IMR-90 (cell line): ENCODE data around the gene RBMY1D. TPM values are rescaled to one million over a fixed set of nuclear protein-coding genes. Genes with fewer than 3 reads are reported as not detected.

ENCODE experiments used
- ATAC-seq: fragments of 200-7000 bp; cut with Tn5 transposase; 2 replicates; pipeline ENCODE4 v1.9.1; 2020; ENCODE audit warnings: low read depth, mild to moderate bottlenecking, moderate library complexity
- BruUV-seq: library from RNA; stranded (reverse); fragments of 400-500 nt; replicated peaks from 2 replicates; lab custom pipeline; 2021; lab: Mats Ljungman, UMichigan
- CTCF ChIA-PET: fragments of 300-600 bp; formaldehyde crosslinking; extraction: SDS; loops from one replicate; lab custom pipeline; 2021; ENCODE audit warnings: antibody characterized with exemption; lab: Yijun Ruan, JAX
- POLR2A ChIA-PET: fragments of 300-600 bp; sonication (Branson Sonifier 250); formaldehyde crosslinking; loops from one replicate; lab custom pipeline; 2022; ENCODE audit warnings: antibody characterized with exemption; ENCODE audit not compliant: unreplicated experiment; lab: Charles Lee
- DNase-seq: peaks from one replicate; pipeline ENCODE4 v3.0.0; 2013
- H2AFZ ChIP-seq: replicated peaks from 2 replicates; pipeline ENCODE3; 2013; ENCODE audit warnings: low read length, mild to moderate bottlenecking; ENCODE audit not compliant: poor library complexity
- H2AK5ac ChIP-seq: 2 replicates; pipeline ENCODE4 v1.6.1; 2013; ENCODE audit warnings: low read depth, low read length, inconsistent platforms
- H2AK9ac ChIP-seq: replicated peaks from 2 replicates; pipeline ENCODE3; 2013; ENCODE audit warnings: mild to moderate bottlenecking, low read depth, low read length, moderate library complexity; ENCODE audit not compliant: poor library complexity
- H2BK120ac ChIP-seq: 2 replicates; pipeline ENCODE4 v1.6.1; 2013; ENCODE audit warnings: low read depth, low read length, inconsistent platforms
- H2BK15ac ChIP-seq: 3 replicates; pipeline ENCODE4 v1.6.1; 2013; ENCODE audit warnings: low read depth, low read length, inconsistent platforms
- H2BK20ac ChIP-seq: 2 replicates; pipeline ENCODE4 v1.6.1; 2013; ENCODE audit warnings: low read depth, mild to moderate bottlenecking, inconsistent platforms, low read length, moderate library complexity
- H2BK5ac ChIP-seq: 2 replicates; pipeline ENCODE4 v1.6.1; 2013; ENCODE audit warnings: mild to moderate bottlenecking, low read depth, low read length, inconsistent platforms; ENCODE audit not compliant: poor library complexity, severe bottlenecking
- H3K14ac ChIP-seq: replicated peaks from 2 replicates; pipeline ENCODE4 v1.6.1; 2013; ENCODE audit warnings: low read depth, low read length, inconsistent platforms
- H3K18ac ChIP-seq: 2 replicates; pipeline ENCODE4 v1.6.1; 2013; ENCODE audit warnings: low read depth, low read length, control low read depth
- H3K23ac ChIP-seq: 2 replicates; pipeline ENCODE4 v1.6.1; 2013; ENCODE audit warnings: low read depth, low read length, inconsistent platforms
- H3K27ac ChIP-seq: 2 replicates; pipeline ENCODE4 v1.5.1; 2013; ENCODE audit warnings: mild to moderate bottlenecking, control low read depth, low read length; ENCODE audit not compliant: insufficient read depth
- H3K27me3 ChIP-seq: 2 replicates; pipeline ENCODE4 v1.6.1; 2013; ENCODE audit warnings: low read length; ENCODE audit not compliant: control insufficient read depth, insufficient read depth
- H3K36me3 ChIP-seq: 2 replicates; pipeline ENCODE4 v1.6.1; 2013; ENCODE audit warnings: low read length, mixed read lengths; ENCODE audit not compliant: control insufficient read depth, insufficient read depth
- H3K4ac ChIP-seq: 2 replicates; pipeline ENCODE4 v1.6.1; 2013; ENCODE audit warnings: low read depth, low read length, inconsistent platforms
- H3K4me1 ChIP-seq: 2 replicates; pipeline ENCODE4 v1.6.1; 2013; ENCODE audit warnings: low read length, mixed read lengths; ENCODE audit not compliant: control insufficient read depth, insufficient read depth
- H3K4me2 ChIP-seq: 2 replicates; pipeline ENCODE4 v1.6.1; 2013; ENCODE audit warnings: low read depth, mild to moderate bottlenecking, control low read depth, low read length, moderate library complexity
- H3K4me3 ChIP-seq: 2 replicates; pipeline ENCODE4 v1.5.1; 2013; ENCODE audit warnings: low read depth, mild to moderate bottlenecking, control low read depth, low read length, moderate library complexity; ENCODE audit not compliant: insufficient read depth
- H3K56ac ChIP-seq: 2 replicates; pipeline ENCODE4 v1.6.1; 2013; ENCODE audit warnings: low read length, inconsistent platforms; ENCODE audit not compliant: insufficient read depth; ENCODE audit errors: extremely low read depth
- H3K79me1 ChIP-seq, 2 experiments: 2 replicates each; pipeline ENCODE4 v1.6.1; 2013; ENCODE audit warnings: low read length in 2 of 2, inconsistent platforms in 1 of 2, low read depth in 1 of 2
- H3K9ac ChIP-seq: 2 replicates; pipeline ENCODE4 v1.6.1; 2013; ENCODE audit warnings: low read depth, low read length, control low read depth
- H3K9me1 ChIP-seq: 2 replicates; pipeline ENCODE4 v1.6.1; 2013; ENCODE audit warnings: low read length, inconsistent platforms; ENCODE audit not compliant: insufficient read depth
- H3K9me3 ChIP-seq: 2 replicates; pipeline ENCODE4 v1.6.1; 2013; ENCODE audit warnings: low read length; ENCODE audit not compliant: control insufficient read depth, insufficient read depth
- H4K20me1 ChIP-seq: 2 replicates; pipeline ENCODE4 v1.6.1; 2013; ENCODE audit warnings: low read length, inconsistent platforms; ENCODE audit not compliant: insufficient read depth
- H4K5ac ChIP-seq: 2 replicates; pipeline ENCODE4 v1.6.1; 2013; ENCODE audit warnings: mild to moderate bottlenecking, low read depth, low read length, control low read depth
- H4K8ac ChIP-seq, 2 experiments: 2 replicates each; pipeline ENCODE4 v1.6.1; 2013; ENCODE audit warnings: low read depth in 2 of 2, low read length in 2 of 2, control low read depth in 1 of 2, inconsistent platforms in 1 of 2
- H4K91ac ChIP-seq: 2 replicates; pipeline ENCODE4 v1.6.1; 2013; ENCODE audit warnings: low read depth, low read length, inconsistent platforms; ENCODE audit not compliant: insufficient read depth
- BHLHE40 ChIP-seq: fragments of 150-350 bp; IDR thresholded peaks from 2 replicates; pipeline ENCODE4 v1.6.1; 2016; ENCODE audit warnings: mild to moderate bottlenecking, low read depth, low read length
- CEBPB ChIP-seq: IDR thresholded peaks from 2 replicates; pipeline ENCODE4 v1.6.1; 2012; ENCODE audit warnings: low read depth, low read length, improper control_type of control experiment
- CHD1 ChIP-seq: IDR thresholded peaks from 2 replicates; pipeline ENCODE4 v1.6.1; 2012; ENCODE audit warnings: low read depth, low read length, improper control_type of control experiment
- FOS ChIP-seq: fragments of 150-350 bp; IDR thresholded peaks from 2 replicates; pipeline ENCODE4 v1.6.1; 2016; ENCODE audit warnings: low read depth, low read length
- MAFK ChIP-seq: IDR thresholded peaks from 2 replicates; pipeline ENCODE4 v1.6.1; 2012; ENCODE audit warnings: low read depth, low read length, improper control_type of control experiment
- MAZ ChIP-seq: IDR thresholded peaks from 2 replicates; pipeline ENCODE4 v1.6.1; 2012; ENCODE audit warnings: low read depth, mild to moderate bottlenecking, low read length, improper control_type of control experiment, moderate library complexity, borderline replicate concordance
- MXI1 ChIP-seq: IDR thresholded peaks from 2 replicates; pipeline ENCODE4 v1.6.1; 2012; ENCODE audit warnings: low read depth, mild to moderate bottlenecking, low read length, moderate library complexity, borderline replicate concordance
- NFE2L2 ChIP-seq: fragments of 150-350 bp; IDR thresholded peaks from 2 replicates; pipeline ENCODE4 v1.6.1; 2016; ENCODE audit warnings: low read depth, mild to moderate bottlenecking, low read length
- POLR2A ChIP-seq: IDR thresholded peaks from 2 replicates; pipeline ENCODE4 v1.6.1; 2012; ENCODE audit warnings: mild to moderate bottlenecking, low read depth, low read length
- RAD21 ChIP-seq: IDR thresholded peaks from 2 replicates; pipeline ENCODE4 v1.6.1; 2012; ENCODE audit warnings: low read length, improper control_type of control experiment
- RCOR1 ChIP-seq: IDR thresholded peaks from 2 replicates; pipeline ENCODE4 v1.6.1; 2012; ENCODE audit warnings: mild to moderate bottlenecking, low read length, improper control_type of control experiment; ENCODE audit not compliant: insufficient replicate concordance
- RFX5 ChIP-seq: IDR thresholded peaks from 2 replicates; pipeline ENCODE4 v1.8.0; 2012; ENCODE audit warnings: low read depth, mild to moderate bottlenecking, low read length, moderate library complexity
- SMC3 ChIP-seq: fragments of 150-350 bp; IDR thresholded peaks from 2 replicates; pipeline ENCODE4 v1.6.1; 2016; ENCODE audit warnings: low read depth, mild to moderate bottlenecking, antibody characterized with exemption, low read length, moderate library complexity
- WGBS, 2 experiments: methylation state at CpG; one replicate each; pipeline versions ENCODE4 v1.1.5 to v1.1.7; 2013; ENCODE audit warnings: missing lambda C conversion rate in 2 of 2; ENCODE audit not compliant: insufficient read length in 1 of 2; ENCODE audit errors: extremely low coverage in 2 of 2; 5-methylcytosine and 5-hydroxymethylcytosine counted together
- dilution Hi-C: fragments of 300-500 bp; cut with HindIII; formaldehyde crosslinking; loops from one replicate; pipeline ENCODE4 v1.14.3; 2018; ENCODE audit warnings: low sequenced_read_pairs; ENCODE audit not compliant: unreplicated experiment
- in situ Hi-C: fragments of 300-500 bp; cut with MboI; formaldehyde crosslinking; loops from 3 replicates; pipeline ENCODE4 v1.14.3; 2019; ENCODE audit warnings: low sequenced_read_pairs, inconsistent platforms, mixed read lengths
- intact Hi-C: fragments of 100-400 bp; cut with micrococcal nuclease; formaldehyde crosslinking; loops from 2 replicates; pipeline ENCODE4 v1.10.0; 2022
- polyA plus RNA-seq, 3 experiments: library from polyadenylated mRNA; depleted of rRNA; stranded (reverse); fragments of >200 nt; gene quantifications; 2 replicates each; pipeline ENCODE4 v1.2.3, GENCODE V29; 2012; ENCODE audit warnings: low replicate concordance in 1 of 3
- total RNA-seq: library from RNA; depleted of rRNA; stranded (reverse); fragments of >200 nt; gene quantifications from 2 replicates; pipeline ENCODE4 v1.2.3, GENCODE V29; 2012
- TF ChIP-seq, protein P1 (sequence below): fragments of 150-350 bp; IDR thresholded peaks from 2 replicates; pipeline ENCODE4 v1.6.1; 2016; ENCODE audit warnings: low read depth, mild to moderate bottlenecking, low read length, moderate library complexity, borderline replicate concordance
- TF ChIP-seq, protein P2 (sequence below): fragments of 150-350 bp; IDR thresholded peaks from 2 replicates; pipeline ENCODE4 v1.6.1; 2017; ENCODE audit warnings: mild to moderate bottlenecking, antibody characterized with exemption, low read length, low read depth
- TF ChIP-seq, protein P3 (sequence below): conservative IDR thresholded peaks from 2 replicates; pipeline ENCODE4 v1.5.1; 2012; ENCODE audit warnings: mild to moderate bottlenecking, low read depth, low read length, improper control_type of control experiment

The RBMY1D gene
- total and polyA plus RNA-seq, 2 of the 4 experiments (the other 2 are of a cell fraction), result not detected

DNA sequence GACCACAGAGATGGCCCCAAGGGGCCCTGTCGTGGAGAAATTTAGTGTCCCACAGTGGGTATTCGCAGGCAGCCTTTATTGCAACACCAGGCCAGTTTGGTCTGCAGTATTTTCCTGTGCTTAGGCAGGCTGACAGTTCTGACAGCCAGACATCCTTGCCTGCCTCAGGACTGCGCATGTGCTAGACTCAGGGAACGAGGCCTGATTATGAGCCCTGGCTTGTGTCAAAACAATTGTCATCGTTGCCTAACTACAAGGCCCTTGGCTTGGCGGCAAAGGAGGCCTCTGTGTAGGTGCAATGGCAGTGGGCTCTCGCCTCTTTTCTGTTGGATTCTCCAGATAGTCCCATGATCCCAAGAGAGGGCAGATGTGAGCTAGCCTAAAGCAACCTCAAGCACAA, 59.3 kb downstream of the RBMY1D start:
- Histone ChIP-seq H3K9me3 (no peaks in the 10 kb centered on the region), H2BK5ac (no peak overlapping the region), H3K14ac (no peak overlapping the region), H2BK20ac (no peak overlapping the region), H2AFZ (no peak overlapping the region), H4K8ac (no peak overlapping the region), H3K4me1 (no peaks in the 10 kb centered on the region), H3K4me2 (no peak overlapping the region), H3K56ac (no peak overlapping the region), H2AK5ac (no peak overlapping the region), H3K27me3 (no peaks in the 10 kb centered on the region), H4K5ac (no peak overlapping the region), H2BK15ac (no peak overlapping the region), H3K79me1 (no peaks in the 10 kb centered on the region), H4K91ac (no peak overlapping the region), H3K4ac (no peak overlapping the region), H4K20me1 (no peaks in the 10 kb centered on the region), H3K23ac (no peak overlapping the region), H3K27ac (no peak overlapping the region), H3K36me3 (no peaks in the 10 kb centered on the region), H2AK9ac (no peak overlapping the region), H3K18ac (no peak overlapping the region), H3K4me3 (no peak overlapping the region), H3K9ac (no peak overlapping the region), H3K9me1 (no peaks in the 10 kb centered on the region), H2BK120ac (no peak overlapping the region)
- in situ Hi-C loops, result no loop called here
- BruUV-seq, result no TSS peak
- DNase-seq (no peak), ATAC-seq (no peak)
- CTCF ChIA-PET, result no interaction called here
- intact Hi-C loops, result no loop called here
- TF ChIP-seq POLR2A, result no peak
- no peak for TF ChIP-seq RAD21
- TF ChIP-seq SMC3, result no peak
- TF ChIP-seq RFX5, result no peak
- TF ChIP-seq CHD1, result no peak
- no peak for TF ChIP-seq NFE2L2
- TF ChIP-seq, protein P1, sequence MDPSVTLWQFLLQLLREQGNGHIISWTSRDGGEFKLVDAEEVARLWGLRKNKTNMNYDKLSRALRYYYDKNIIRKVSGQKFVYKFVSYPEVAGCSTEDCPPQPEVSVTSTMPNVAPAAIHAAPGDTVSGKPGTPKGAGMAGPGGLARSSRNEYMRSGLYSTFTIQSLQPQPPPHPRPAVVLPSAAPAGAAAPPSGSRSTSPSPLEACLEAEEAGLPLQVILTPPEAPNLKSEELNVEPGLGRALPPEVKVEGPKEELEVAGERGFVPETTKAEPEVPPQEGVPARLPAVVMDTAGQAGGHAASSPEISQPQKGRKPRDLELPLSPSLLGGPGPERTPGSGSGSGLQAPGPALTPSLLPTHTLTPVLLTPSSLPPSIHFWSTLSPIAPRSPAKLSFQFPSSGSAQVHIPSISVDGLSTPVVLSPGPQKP, result no peak
- no peak for TF ChIP-seq CEBPB
- no peak for TF ChIP-seq BHLHE40
- no peak for TF ChIP-seq MAFK
- no peak for TF ChIP-seq RCOR1
- no peak for TF ChIP-seq FOS
- TF ChIP-seq MAZ, result no peak
- TF ChIP-seq, protein P2, sequence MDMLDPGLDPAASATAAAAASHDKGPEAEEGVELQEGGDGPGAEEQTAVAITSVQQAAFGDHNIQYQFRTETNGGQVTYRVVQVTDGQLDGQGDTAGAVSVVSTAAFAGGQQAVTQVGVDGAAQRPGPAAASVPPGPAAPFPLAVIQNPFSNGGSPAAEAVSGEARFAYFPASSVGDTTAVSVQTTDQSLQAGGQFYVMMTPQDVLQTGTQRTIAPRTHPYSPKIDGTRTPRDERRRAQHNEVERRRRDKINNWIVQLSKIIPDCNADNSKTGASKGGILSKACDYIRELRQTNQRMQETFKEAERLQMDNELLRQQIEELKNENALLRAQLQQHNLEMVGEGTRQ, result no peak
- no peak for TF ChIP-seq MXI1
- TF ChIP-seq, protein P3, sequence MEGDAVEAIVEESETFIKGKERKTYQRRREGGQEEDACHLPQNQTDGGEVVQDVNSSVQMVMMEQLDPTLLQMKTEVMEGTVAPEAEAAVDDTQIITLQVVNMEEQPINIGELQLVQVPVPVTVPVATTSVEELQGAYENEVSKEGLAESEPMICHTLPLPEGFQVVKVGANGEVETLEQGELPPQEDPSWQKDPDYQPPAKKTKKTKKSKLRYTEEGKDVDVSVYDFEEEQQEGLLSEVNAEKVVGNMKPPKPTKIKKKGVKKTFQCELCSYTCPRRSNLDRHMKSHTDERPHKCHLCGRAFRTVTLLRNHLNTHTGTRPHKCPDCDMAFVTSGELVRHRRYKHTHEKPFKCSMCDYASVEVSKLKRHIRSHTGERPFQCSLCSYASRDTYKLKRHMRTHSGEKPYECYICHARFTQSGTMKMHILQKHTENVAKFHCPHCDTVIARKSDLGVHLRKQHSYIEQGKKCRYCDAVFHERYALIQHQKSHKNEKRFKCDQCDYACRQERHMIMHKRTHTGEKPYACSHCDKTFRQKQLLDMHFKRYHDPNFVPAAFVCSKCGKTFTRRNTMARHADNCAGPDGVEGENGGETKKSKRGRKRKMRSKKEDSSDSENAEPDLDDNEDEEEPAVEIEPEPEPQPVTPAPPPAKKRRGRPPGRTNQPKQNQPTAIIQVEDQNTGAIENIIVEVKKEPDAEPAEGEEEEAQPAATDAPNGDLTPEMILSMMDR, result no peak
- WGBS, 2 experiments, result no CpG with 5 or more reads among the region's 7 CpGs
- POLR2A ChIA-PET, result no interaction called here
- dilution Hi-C loops, result no loop called here
